ENCODE data around the gene ZNRF4. TPM values are rescaled to one million over a fixed set of nuclear protein-coding genes. Genes with fewer than 3 reads are reported as not detected.
"Not testable (repeated sequence)": the region's sequence is repeated elsewhere in the genome, so short reads cannot be mapped to it uniquely, and the experiment has no call there.

The ZNRF4 gene
- total RNA-seq (2021): not detected in 3 replicates
- Bru-seq, nascent RNA: not detected
- long read RNA-seq, experiment 1: 0 reads
- long read RNA-seq, experiment 2: 0 reads
- long read RNA-seq, experiment 3: 0 reads

GRCh38 chr19:5455367-5456129 is at the start of gene ZNRF4:
Gene ZNRF4, plus strand, starts transcription at chr19:5455417. Its CDS starts 75 bp downstream, at chr19:5455492.
- Mint-ChIP-seq H3K4me1 (no peaks in the 10 kb centered on the region), H3K36me3 (no peaks in the 10 kb centered on the region), H3K27ac (no peak within 1 kb of the TSS), H3K27me3 (ENCODE audit: low read depth) (peaks cover 5% of the 10 kb centered on the region; the same call in 1 of the 2 replicates), H3K9me3 (peaks cover 5% of the 10 kb centered on the region), H3K4me3 (no peak within 1 kb of the TSS)
- DNase-seq (ENCODE audit: low spot score): no peak
- no peak for ATAC-seq
- POLR2A ChIA-PET: no interaction called here
- CTCF ChIA-PET: no interaction called here
- TF ChIP-seq ZNF232 (CRISPR knock-in tag; IDR thresholded peaks at IDR 0.05) (no peak), PRRX2 (CRISPR knock-in tag; IDR thresholded peaks at IDR 0.05) (no peak), KAT7 (CRISPR knock-in tag; IDR thresholded peaks at IDR 0.05; ENCODE audit: borderline replicate concordance) (no peak), MXD4 (CRISPR knock-in tag; IDR thresholded peaks at IDR 0.05; ENCODE audit: borderline replicate concordance) (no peak), USF1 (CRISPR knock-in tag; IDR thresholded peaks at IDR 0.05) (no peak)

- CTCF ChIA-PET: interaction anchor here (0.6 to 0.7 kb wide), 2 partner anchors 98 to 1379 kb away, joined by 4 read pairs; no protein-coding TSS in a partner anchor
- Mint-ChIP-seq H3K27me3 (ENCODE audit: low read depth) (peaks cover 38% of the 10 kb centered on the region), H3K9me3 (peaks cover 18% of the 10 kb centered on the region)
- POLR2A ChIA-PET; ATAC-seq; H3K4me3 Mint-ChIP-seq; DNase-seq (ENCODE audit: low spot score); H3K36me3 Mint-ChIP-seq; H3K4me1 Mint-ChIP-seq; H3K27ac Mint-ChIP-seq: not testable (repeated sequence)
- TF ChIP-seq HMGA2 (CRISPR knock-in tag; IDR thresholded peaks at IDR 0.05): peak; percentile 62; the same call in 1 of the 2 replicates
Measured at GRCh38 chr19:5406198-5406597, 49.0 kb upstream of the ZNRF4 start.

GRCh38 chr19:5406816-5407215 is 48.4 kb upstream of the ZNRF4 start:
- Mint-ChIP-seq H3K4me1 (0 out of 2 replicates have a peak, but pooled peaks cover 3% of the 10 kb centered on the region), H3K36me3 (peaks cover 6% of the 10 kb centered on the region; the same call in 1 of the 2 replicates), H3K4me3 (no peak overlapping the region), H3K27me3 (ENCODE audit: low read depth) (peaks cover 40% of the 10 kb centered on the region), H3K27ac (no peak overlapping the region), H3K9me3 (peaks cover 18% of the 10 kb centered on the region)
- DNase-seq (ENCODE audit: low spot score) (no peak), ATAC-seq (no peak)
- ChIA-PET POLR2A (no interaction called here), CTCF (interaction anchor here (0.6 to 0.7 kb wide), 2 partner anchors 97 to 1379 kb away, joined by 4 read pairs; no protein-coding TSS in a partner anchor)
- no peak for TF ChIP-seq ZNF423 (CRISPR knock-in tag; IDR thresholded peaks at IDR 0.05)
- TF ChIP-seq E2F1 (CRISPR knock-in tag; IDR thresholded peaks at IDR 0.05): no peak
- no peak for TF ChIP-seq IRF1 (CRISPR knock-in tag; IDR thresholded peaks at IDR 0.05)
- no peak for TF ChIP-seq NR2C2 (CRISPR knock-in tag; IDR thresholded peaks at IDR 0.05)
- TF ChIP-seq JUN (CRISPR knock-in tag; IDR thresholded peaks at IDR 0.05): no peak
- no peak for TF ChIP-seq OVOL2 (CRISPR knock-in tag; IDR thresholded peaks at IDR 0.05; ENCODE audit: borderline replicate concordance)
- no peak for TF ChIP-seq EMX1 (CRISPR knock-in tag; IDR thresholded peaks at IDR 0.05)
- no peak for TF ChIP-seq ZNF263 (CRISPR knock-in tag; IDR thresholded peaks at IDR 0.05; ENCODE audit: low read depth)

- TF ChIP-seq USF1 (CRISPR knock-in tag; IDR thresholded peaks at IDR 0.05) (peak; percentile 90), AFF4 (CRISPR knock-in tag; IDR thresholded peaks at IDR 0.05; ENCODE audit: borderline replicate concordance) (no peak), USF2 (CRISPR knock-in tag; IDR thresholded peaks at IDR 0.05) (peak; percentile 92), NFYB (CRISPR knock-in tag; conservative IDR thresholded peaks at IDR 0.05; ENCODE audit: low read depth) (peak; percentile 96)
- H3K4me3 Mint-ChIP-seq: no peak overlapping the region
- ChIA-PET CTCF (no interaction called here), POLR2A (no interaction called here)
- 0 out of 2 replicates have a peak, but pooled peaks cover 3% of the 10 kb centered on the region for H3K4me1 Mint-ChIP-seq
- ATAC-seq: peak; percentile 35; the same call in 1 of the 2 replicates
- no peak overlapping the region for H3K27ac Mint-ChIP-seq
- H3K36me3 Mint-ChIP-seq: peaks cover 6% of the 10 kb centered on the region; the same call in 1 of the 2 replicates
- DNase-seq (ENCODE audit: low spot score): no peak
- H3K9me3 Mint-ChIP-seq: peaks cover 18% of the 10 kb centered on the region
- peaks cover 40% of the 10 kb centered on the region for H3K27me3 Mint-ChIP-seq (ENCODE audit: low read depth)
Measured at GRCh38 chr19:5407356-5407755, 47.9 kb upstream of the ZNRF4 start.

Data from WTC11 (cell line).